ENCODE measurements around the gene LRIG1. TPM values are rescaled to one million over a fixed set of nuclear protein-coding genes. Genes with fewer than 3 reads are reported as not detected.

The LRIG1 gene, protein sequence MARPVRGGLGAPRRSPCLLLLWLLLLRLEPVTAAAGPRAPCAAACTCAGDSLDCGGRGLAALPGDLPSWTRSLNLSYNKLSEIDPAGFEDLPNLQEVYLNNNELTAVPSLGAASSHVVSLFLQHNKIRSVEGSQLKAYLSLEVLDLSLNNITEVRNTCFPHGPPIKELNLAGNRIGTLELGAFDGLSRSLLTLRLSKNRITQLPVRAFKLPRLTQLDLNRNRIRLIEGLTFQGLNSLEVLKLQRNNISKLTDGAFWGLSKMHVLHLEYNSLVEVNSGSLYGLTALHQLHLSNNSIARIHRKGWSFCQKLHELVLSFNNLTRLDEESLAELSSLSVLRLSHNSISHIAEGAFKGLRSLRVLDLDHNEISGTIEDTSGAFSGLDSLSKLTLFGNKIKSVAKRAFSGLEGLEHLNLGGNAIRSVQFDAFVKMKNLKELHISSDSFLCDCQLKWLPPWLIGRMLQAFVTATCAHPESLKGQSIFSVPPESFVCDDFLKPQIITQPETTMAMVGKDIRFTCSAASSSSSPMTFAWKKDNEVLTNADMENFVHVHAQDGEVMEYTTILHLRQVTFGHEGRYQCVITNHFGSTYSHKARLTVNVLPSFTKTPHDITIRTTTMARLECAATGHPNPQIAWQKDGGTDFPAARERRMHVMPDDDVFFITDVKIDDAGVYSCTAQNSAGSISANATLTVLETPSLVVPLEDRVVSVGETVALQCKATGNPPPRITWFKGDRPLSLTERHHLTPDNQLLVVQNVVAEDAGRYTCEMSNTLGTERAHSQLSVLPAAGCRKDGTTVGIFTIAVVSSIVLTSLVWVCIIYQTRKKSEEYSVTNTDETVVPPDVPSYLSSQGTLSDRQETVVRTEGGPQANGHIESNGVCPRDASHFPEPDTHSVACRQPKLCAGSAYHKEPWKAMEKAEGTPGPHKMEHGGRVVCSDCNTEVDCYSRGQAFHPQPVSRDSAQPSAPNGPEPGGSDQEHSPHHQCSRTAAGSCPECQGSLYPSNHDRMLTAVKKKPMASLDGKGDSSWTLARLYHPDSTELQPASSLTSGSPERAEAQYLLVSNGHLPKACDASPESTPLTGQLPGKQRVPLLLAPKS
- total RNA-seq, result 23.6 and 30.4 TPM in 2 replicates

DNA sequence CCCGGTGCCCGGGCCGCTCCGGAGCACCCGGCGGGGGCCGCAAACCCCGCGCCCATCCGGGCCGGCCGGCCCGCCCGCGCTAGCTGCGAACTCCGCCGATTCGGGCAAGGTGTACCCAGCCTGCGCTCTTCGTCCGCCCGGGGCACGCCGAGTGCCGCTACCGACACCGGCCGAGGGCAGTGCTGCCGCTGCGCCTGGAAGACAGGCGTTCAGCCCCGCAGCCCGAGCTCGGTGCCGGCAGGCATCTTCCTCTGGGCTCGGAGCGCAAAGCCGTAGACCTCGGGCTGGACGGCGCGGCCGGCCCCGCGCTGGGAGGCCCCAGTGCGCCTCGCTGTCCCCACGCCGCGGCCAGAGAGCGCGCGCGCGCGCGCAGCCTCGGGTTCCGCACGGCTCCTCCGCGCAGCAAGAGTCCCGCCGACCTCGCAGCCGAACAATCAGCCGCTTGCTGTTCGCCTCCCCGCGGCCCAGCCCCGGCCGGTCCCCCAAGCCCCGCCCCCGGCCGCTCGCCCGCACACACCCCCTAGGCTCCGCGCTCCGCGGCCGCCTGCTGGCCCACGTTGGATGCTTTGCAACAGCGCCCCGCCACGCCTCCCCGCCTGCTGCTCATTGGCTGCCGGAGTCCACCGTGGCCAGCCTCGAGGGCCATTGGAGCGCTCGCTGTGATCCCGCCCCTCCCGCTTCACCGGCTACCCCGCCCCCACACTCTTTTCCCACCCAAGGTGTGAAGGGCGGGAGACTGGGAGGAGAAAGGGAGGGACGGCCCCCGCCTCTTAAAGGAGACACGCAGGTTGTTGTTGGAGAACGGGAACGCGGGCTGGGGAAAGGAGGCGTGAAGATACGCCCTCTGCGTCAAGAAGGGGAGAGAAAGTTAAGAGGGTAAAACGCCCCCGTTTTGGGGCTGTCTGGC, at the start of gene LRIG1:
TSS of gene LRIG1 (minus strand) at position 447 of the 907 bp plus-strand sequence. CDS start 615 bp downstream, outside the sequence.

